ENCODE results near the gene RIMBP2.

RIMBP2 gene

DNA sequence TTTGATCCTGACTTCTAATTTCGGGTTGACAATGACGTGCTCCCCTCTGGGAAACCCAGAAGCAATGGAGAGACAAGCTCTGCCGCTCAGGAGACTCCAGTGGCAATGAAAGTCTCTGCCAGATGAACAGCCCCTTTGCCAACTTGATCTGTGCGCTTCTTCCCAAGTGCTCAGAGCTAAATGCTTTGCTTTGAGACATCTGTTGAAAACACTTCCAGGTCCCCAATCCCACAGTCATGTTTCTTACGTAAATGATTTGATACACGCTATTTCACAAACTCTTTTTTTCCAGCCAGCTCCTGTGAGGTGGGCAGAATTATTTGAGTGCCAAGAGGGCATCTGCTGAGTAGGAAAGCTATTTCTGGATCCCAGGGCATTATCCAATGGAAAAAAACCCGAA, 147.6 kb downstream of the RIMBP2 start:
- DNase-seq (ENCODE audit: low read depth) = no peak

DNA sequence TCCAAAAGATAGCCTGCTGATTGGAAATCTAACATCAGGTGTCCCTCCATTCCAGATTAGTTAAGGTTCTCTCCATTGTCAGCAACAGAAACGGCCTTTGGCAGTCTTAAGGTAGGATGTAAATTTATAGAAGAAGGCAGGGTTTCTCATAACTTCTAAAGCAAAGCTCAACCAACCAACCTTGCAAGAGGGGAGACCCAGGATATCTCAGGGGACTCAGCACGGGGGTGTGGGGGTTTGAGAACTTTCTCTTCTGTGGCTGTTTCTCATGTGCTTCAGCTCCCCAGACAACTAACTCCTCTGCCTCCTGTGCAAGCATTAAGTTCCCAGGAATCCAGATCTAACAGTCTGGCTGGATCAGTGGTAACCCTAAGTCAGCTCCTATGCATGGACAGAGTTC, 148.1 kb downstream of the RIMBP2 start:
- no peak for DNase-seq (ENCODE audit: low read depth)

DNA sequence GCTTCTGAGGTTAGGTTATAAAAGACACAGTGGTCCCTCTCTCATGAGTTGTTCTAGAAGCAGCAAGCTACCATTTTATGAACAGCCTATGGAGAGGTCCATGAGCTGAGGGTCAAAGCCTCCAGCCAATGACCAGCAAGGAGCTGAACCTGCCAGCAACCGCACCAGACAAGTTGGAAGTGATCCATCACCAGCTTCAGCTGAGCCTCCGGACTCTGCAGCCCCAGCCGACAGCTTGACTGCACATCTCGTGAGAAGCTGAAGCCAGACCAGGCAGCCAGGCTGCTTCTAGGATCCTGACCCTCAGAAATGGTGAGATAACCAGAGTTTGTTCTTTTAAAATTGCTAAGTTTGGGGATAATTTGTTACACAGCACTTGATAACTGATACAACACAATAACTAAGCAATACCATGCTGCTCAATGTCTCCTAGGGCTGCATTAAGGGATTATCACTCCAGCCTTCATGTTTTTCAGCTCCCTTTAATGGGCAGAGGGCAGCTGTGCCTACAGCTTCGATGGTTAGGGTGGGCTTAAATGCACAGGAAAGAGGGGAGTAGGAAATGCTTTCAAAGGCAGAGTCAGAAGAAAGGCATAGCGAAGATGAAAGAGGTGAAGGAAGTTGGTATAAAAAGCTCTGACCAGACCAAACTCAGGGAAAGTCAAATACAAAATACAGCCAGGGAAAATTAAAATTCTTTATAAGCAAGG, 149.5 kb downstream of the RIMBP2 start:
- no peak for DNase-seq (ENCODE audit: low read depth)

DNA sequence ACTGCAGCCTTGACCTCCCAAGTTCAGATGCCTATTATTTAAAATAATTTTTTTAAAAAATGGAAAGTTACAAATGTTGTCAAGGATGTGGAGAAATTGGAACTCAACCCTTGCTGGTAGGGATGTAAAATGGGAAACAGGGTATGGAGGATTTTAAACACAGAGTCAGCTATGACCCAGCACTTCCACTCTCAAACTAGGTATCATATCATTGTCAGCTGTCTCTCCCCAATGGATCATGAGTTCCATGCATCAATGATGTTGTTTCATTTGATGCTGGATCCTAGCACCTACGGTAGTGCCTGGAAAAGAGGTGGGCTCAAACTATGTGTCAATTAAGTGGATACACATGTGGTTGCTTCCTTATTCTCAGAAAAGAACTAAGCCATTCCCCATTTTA, 150.9 kb downstream of the RIMBP2 start:
- no peak for DNase-seq (ENCODE audit: low read depth)

DNA sequence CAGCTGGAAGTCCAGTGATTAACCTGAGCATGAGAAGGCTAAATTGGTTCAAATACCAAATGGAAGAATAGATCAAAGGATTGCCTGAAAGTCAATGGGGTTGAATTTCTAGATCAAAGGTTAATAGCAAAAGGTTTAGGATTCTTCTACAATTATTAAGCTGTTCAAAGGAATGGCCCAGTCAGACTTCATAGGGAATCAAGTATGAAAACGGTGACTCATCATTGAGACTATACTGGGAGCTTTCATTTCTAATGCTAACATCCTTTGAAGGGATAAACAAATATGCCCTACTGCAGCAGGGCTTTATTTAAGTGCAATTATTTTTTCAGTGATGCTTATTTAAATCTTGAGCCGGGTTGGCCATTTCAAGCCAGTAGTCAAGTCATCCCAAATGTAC, 152.8 kb downstream of the RIMBP2 start:
- no peak for DNase-seq (ENCODE audit: low read depth)

DNA sequence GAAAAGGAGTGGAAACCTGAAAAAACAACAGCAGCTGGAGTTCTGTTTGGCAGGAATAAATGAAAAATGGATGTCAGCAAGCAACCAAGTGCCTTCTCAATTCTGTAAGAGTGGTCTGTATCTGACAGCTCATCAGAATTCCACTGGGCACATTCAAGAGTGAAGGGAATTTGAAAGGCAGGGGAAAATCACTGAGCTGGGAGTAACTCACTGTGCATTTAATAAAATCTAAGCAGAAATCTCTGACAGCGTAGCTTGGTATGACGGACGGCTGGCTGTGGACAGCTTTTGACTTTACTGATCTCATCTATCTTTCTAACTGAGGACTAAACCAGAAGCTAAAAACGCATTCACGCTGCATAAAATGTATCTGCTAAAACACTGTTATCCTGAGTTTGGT, 153.4 kb downstream of the RIMBP2 start:
- DNase-seq (ENCODE audit: low read depth) = no peak

DNA sequence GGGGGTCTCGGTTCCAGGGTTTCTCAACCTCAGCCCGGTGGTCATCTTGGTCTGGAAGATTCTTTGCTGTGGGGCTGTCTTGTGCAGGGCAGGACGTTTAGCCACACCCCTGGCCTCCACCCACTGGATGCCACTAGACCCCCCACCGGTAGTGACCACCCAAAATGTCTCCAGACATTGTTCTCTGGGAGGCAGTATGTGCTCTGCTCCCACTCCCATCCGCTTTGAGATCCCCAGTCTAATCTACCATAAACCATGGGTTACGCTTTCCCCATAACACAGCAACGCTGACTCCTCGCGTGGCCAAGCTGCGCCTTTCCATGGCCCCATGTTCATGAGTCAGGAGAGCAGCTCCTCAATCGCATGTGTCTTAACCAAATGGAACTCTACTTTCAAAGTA, 155.8 kb downstream of the RIMBP2 start:
- DNase-seq (ENCODE audit: low read depth) = no peak

DNA sequence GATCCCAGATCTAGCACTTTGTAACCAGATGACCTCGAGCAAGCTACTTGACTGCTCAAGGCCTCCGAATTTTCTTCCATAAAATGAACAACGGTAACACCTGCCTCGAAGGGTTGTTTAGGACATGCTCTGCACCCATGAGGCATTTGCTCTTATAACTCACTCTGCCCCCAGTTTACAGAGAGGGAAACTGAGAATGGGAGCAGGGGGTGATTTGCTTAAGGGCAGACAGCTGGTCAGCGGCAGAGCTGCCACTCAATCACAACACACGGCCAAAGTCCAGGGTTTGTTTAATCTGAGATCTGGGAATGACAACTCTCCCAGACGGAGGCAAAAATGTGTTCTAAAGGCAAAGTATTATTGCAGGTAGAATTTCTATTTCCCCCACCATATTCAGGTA, 156.3 kb downstream of the RIMBP2 start:
- no peak for DNase-seq (ENCODE audit: low read depth)

DNA sequence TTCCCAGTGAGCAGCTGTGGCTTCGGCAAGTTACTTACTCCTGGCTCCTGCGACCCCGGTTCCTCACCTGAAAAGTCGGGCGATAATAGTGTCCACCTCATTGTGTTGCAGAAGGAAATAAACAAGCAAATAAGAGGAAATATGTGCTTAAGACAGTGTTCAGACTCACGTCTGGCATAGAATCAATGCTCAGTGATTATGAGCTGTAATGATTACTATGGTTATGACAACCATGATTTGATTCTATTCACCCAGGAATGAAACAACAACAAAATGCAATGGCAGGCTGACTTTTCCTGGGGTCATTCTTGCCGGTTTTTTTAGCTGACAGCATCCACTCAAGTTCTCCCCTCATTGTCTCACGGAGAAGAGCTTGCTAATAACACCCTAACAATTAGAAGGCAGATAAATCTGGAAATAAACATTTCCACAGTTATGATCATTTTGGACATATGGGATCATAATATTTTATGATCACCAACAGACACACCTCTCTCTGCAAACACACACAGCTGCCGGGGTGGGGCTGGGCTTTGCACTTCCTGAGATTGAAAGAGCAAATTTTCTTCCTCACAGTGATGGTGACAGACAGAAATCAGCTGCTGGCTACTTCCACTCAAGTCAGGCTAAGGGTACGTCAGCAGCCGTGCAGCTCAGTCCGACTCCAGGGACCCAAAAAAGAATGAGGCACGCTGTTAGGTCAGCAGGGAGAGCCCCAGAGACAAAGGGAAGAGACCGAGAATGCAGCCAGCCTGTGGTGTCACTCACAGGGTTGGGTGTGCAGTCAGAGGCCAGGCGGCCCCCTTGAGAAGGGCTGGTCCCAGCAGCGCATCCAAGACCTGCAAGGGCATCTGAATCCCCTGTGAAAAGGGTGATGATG, 158.0 kb downstream of the RIMBP2 start:
- no peak for DNase-seq (ENCODE audit: low read depth)

DNA sequence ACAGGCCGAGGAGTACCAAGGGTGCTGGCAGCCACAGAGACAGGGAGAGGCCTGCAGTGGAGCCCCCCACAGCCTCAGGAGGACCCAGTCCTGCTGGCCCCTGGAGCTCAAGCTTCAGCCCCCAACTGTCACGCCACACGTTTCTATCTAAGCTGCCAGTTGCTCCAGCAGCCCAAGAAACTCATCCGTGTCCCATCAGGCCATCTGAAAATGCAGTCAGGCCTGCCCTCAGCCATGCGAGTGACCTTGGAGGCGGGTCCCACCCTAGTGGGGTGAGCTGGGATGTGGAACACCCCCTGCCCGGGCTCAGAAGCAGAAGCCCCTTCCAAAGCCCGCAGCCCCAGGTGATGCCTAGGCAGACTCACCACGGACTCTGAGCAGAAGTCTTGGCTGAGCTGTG, 158.9 kb downstream of the RIMBP2 start:
- no peak for DNase-seq (ENCODE audit: low read depth)

DNA sequence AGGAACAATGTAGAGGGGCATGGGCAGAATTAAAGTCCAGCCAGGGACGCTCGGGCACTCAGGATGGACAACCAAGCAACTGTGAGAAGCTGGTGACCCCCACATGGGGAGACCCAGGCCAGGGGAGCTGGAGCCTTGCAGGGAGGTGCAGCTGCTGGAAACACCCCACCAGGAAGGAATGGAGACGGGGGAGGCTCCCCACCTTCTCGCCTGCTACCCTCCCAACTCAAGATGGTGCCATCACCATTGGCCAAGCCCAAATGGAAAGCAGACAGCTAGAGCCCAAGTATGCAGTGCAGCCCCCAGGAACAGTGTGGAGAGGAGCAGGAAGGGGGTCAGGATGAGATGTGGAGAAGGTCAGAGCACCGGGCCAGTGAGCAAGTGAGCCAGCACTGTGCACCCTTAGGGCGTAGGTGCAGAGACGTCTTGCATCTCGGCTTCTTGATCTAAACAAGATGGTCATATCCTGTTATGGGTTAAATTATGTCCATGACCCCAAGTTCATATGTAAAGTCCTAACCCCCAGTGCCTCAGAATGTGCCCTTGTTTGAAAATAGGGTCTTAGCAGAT, 159.5 kb downstream of the RIMBP2 start:
- DNase-seq (ENCODE audit: low read depth) = no peak

DNA sequence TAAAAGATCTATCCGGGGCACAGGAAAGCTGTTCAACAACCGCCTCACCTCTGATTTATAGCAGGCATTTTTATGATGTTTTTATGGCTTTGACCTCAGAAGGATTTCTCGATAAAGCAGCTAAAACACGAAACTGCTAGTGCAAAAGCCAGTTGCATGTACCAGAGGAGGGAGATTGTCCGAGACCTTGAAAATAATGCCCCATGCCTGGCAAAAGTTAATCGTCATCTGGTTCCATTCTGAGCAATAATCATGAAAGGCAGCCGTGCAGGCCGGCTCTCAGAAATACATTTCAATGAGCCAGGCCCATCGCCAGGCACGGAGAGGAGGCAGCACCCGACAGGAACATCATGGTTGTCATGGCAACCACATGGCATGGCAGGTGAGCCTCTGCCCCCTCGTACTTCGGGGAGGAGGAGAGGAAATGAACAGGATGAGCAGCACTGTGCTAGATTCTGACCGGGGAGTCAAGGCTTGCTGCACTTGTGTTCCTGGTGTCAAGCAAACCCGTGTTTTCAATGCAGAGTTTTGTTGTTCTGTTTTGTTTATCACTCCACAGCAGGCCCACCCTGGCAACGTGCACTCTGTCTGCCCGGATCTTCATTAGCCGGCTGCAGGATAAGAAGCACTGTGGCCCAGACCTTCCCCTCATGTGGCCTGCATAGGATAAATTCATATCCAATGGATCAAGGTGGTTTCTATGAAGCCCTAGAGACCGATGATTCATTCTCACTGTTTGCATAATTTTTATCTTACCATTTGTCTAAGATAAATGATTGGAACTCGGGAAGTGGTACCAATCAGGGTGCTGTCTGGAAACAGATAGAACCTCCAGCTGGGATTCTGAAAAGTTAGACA, 160.2 kb downstream of the RIMBP2 start:
- no peak for DNase-seq (ENCODE audit: low read depth)

DNA sequence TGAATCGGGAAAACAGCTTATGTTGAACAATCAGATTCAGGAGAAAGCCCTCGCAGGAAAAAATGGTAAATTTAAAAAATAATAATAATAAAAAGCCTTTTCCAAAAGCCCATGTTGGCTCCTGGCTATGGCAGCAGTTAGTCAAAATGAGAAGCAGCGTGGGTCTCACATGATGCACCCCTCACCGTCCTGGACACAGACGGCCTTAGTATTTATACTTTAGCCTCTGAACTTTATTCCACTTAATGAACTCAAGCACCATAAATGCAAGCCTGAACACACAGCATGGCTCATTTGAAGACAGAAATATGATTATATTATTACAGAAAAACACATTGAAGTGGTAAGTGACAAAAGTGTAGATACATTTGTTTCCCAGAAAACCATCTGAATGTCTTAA, 160.9 kb downstream of the RIMBP2 start:
- no peak for DNase-seq (ENCODE audit: low read depth)

DNA sequence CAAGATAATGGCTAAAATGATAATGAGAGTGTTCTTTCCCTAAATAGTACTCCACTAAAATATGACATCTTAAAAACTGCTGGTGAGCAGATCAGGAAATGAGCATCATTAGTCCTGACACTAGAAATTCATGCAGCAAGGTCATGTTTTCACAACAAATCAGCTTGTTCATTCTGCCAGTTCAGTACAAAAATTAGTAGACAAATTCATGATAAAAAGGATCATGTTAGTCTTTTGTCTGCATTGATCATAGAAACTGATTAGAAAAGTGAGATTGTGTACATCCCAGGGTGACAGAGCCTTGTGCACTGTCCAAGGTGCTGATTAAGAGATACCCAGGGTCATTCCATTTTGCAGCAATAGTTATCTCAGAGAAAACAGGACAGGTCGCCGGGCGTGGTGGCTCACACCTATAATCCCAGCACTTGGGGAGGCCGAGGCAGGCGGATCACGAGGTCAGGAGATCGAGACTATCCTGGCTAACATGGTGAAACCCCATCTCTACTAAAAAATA, 163.6 kb downstream of the RIMBP2 start:
- DNase-seq (ENCODE audit: low read depth) = no peak

DNA sequence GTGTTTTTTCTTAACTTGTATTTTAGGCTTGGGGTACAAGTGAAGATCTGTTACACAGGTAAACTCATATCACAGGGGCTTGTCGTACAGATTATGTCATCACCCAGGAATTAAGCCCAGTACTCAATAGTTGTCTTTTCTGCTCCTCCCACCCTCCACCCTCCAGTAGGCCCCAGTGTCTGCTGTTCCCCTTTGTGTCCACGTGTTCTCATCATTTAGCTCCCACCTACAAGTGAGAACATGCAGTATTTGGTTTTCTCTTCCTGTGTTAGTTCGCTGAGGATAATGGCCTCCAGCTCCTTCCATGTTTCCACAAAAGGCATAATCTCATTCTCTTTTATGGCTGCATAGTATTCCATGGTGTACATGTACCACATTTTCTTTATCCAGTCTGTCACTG, 166.7 kb downstream of the RIMBP2 start:
- DNase-seq (ENCODE audit: low read depth) = no peak

DNA sequence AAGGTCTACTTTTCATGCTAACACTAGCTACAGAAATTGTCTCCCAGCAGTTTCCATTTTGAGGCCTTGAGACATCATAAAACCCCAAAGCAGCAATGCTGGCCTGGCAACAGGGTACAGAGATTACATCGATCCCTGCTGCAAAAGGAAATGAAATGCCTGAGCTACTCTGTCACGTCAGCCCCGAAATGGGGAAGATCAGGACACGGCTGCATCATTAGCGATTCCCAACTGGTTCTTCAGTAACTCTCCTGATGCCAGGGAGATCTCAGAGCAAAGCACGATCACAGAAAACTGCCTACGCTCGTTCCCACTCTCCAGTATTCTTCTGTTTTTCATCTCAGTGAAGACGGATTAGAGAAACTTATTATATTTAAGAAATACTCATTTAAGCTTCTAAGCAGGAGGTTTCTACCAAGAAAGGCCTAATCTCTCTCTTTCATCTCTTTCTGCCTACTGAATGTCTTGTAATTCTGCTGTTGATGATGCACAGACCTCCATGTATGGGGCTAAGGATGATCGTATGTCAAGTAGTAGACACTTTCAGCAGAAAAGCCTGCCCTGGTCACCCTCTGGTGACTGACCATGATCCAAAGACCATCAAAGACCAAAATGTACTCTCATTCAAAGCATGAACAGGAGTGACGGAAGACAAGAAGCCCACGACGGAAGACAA, 168.5 kb downstream of the RIMBP2 start:
- no peak for DNase-seq (ENCODE audit: low read depth)

DNA sequence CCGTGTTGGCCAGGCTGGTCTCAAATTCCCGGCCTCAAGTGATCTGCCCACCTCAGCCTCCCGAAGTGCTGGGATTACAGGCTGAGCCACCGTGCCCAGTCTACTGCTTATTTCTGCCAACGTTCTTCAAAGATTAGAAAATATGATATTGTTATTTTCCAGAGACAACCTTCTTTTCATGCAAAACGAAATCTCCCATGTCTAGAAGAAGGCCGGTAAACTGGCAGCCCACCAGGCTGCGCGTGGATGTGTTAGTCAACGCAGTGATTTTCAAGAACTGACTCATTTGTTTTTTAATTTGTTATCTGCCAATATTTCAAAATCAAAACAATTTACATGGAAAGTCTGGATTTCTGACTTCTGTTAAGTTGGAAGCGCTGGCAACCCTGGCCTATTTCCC, 169.6 kb downstream of the RIMBP2 start:
- no peak for DNase-seq (ENCODE audit: low read depth)

DNA sequence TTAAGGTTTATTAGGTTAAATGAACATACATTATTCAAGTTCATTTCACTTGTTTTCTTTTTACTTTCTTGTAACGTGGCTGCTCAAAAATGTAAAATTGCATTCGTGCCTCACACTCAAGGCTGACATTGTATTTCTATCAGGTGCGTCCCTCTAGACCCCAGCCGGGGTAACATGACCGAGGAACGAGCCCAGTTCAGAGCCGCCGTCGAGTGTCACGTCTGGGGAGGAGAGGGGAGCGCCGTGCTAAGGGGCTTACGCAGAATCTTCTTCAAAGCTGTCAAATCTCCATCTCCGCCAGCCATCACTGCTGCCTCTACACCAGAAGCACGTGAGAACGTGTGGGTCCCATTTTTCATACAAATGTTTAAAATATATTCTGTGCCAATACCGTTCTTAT, 170.6 kb downstream of the RIMBP2 start:
- DNase-seq (ENCODE audit: low read depth) = no peak

DNA sequence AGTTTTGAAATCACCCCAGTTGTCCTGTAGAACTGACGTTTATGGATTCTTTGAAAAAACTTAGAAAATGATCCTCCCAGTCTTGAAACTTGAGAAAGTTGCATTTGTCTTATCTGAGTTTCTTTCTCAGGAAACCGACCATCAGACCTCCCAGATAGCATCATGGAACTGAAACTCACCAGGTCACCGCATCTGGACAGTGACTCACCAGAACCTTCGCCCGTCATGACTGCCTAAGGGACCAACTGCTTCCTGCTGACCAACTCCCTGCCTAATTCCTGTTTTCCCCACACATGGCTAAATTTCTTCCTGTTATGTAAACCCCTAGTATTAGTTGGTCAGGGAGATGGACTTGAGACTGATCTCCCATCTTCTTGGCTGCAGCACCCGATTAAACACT, 175.7 kb downstream of the RIMBP2 start:
- no peak for DNase-seq (ENCODE audit: low read depth)

DNA sequence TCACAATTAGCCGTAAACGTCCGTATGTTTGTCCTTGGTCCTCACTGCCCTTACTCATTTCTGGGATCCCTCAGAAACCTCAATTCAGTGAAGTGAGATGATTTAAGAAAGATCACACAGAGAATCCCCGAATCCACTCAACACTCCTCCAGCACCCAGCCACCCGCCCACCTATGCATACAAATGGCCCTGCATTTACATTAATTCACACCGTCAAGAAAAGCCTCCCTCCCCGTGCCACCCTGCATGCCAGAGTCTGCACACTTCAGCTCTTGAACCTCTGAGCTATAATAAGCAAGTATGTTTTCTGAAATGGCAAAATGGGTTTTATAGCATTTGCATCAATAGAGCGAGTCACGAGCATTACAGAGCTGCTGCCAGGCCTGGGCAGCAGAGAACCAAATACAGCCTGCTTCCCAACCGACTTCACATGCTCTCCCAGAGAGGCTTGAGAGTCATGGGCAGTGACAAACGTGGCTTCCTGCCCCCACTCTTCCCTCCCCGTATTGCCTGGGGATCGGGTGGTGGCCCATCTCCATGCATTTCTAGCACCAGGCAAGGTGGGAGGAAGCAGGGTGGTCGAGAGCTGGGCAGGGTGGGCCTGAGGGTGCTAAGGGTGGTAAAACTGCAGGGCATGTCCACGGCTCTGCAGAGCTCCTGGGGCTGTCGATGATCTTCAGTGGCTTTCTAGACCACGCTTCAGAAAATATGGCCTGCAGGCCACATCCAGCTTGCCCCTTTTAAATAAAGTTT, 177.6 kb downstream of the RIMBP2 start:
- no peak for DNase-seq (ENCODE audit: low read depth)

DNA sequence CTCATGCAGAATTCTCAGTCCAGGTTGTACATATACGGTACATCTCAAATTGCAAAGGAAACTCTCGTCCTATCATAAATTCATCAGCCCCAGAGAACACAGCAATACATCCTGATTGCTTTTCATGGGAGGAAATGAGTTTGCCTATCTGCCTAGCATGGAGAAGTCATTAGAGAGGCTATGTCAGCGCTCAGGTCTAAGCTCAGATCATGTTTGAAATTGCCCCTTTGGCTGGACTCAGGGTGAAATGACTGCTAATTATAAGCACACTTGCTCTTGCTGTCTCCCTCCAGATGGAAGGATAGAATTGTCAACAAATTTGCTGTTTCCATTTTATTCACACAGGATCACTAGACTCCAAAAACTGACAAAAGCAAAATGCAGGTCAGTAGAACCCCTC, 178.4 kb downstream of the RIMBP2 start:
- DNase-seq (ENCODE audit: low read depth) = no peak
